Measurements from ENCODE around the gene CDCP1. TPM values are rescaled to one million over a fixed set of nuclear protein-coding genes. Genes with fewer than 3 reads are reported as not detected.

The CDCP1 gene
- total and polyA plus RNA-seq, 2 experiments from 2014 or later: 5.4 to 8.8 TPM

- H2AFZ ChIP-seq: 0 out of 2 replicates have a peak overlapping the region, but pooled peaks have one; percentile 17
- H3K4me1 ChIP-seq (ENCODE audit: insufficient read depth): peaks cover 51% of the 10 kb centered on the region
These were observed 11.2 kb downstream of the CDCP1 start for GRCh38 chr3:45134758-45135521.

GRCh38 chr3:45132568-45133211, 13.5 kb downstream of the CDCP1 start:
- H4K20me1 ChIP-seq (ENCODE audit: insufficient read depth): no peaks in the 10 kb centered on the region
- H3K4me2 ChIP-seq (ENCODE audit: unreplicated experiment): no peak overlapping the region
- peaks cover 31% of the 10 kb centered on the region for H3F3A ChIP-seq (ENCODE audit: insufficient read depth)
- H3K27ac ChIP-seq: no peak overlapping the region
- in situ Hi-C loops (cut with MboI): no loop called here
- H2AFZ ChIP-seq: no peak overlapping the region
- H3K9me2 ChIP-seq (ENCODE audit: insufficient read depth): no peaks in the 10 kb centered on the region
- TF ChIP-seq EZH2 (IDR thresholded peaks at IDR 0.05; ENCODE audit: insufficient read depth, poor library complexity, severe bottlenecking): no peak
- TF ChIP-seq EZH2phosphoT487 (IDR thresholded peaks at IDR 0.05; ENCODE audit: insufficient read depth, low read depth): no peak
- H3K9me3 ChIP-seq (ENCODE audit: low read depth): no peaks in the 10 kb centered on the region
- H3K4me1 ChIP-seq (ENCODE audit: insufficient read depth): peaks cover 35% of the 10 kb centered on the region
- no peaks in the 10 kb centered on the region for H3K27me3 ChIP-seq (replicated peaks; ENCODE audit: insufficient read depth)
- no peaks in the 10 kb centered on the region for H3K36me3 ChIP-seq (ENCODE audit: low read depth)
- no peak overlapping the region for H3K9ac ChIP-seq
- H3K79me2 ChIP-seq (ENCODE audit: insufficient read depth): peaks cover 11% of the 10 kb centered on the region; the same call in 1 of the 2 replicates
- DNase-seq: no peak
- H3K4me3 ChIP-seq: no peak overlapping the region
- WGBS, 2 experiments (ENCODE audit: low coverage in 1 of 2, low lambda C conversion rate in 2 of 2, missing lambda C conversion rate in 2 of 2): 64 to 67% methylated on average over 5 of the region's 5 CpGs

More at GRCh38 chr3:45134758-45135521, 11.2 kb downstream of the CDCP1 start:
- TF ChIP-seq EZH2phosphoT487 (IDR thresholded peaks at IDR 0.05; ENCODE audit: insufficient read depth, low read depth) (no peak), EZH2 (IDR thresholded peaks at IDR 0.05; ENCODE audit: insufficient read depth, poor library complexity, severe bottlenecking) (no peak)
- no peaks in the 10 kb centered on the region for H3K36me3 ChIP-seq (ENCODE audit: low read depth)
- peaks cover 11% of the 10 kb centered on the region; the same call in 1 of the 2 replicates for H3K79me2 ChIP-seq (ENCODE audit: insufficient read depth)
- no peaks in the 10 kb centered on the region for H3K9me3 ChIP-seq (ENCODE audit: low read depth)
- 76 to 77% methylated on average over 5 of the region's 5 CpGs for WGBS, 2 experiments (ENCODE audit: low coverage in 1 of 2, low lambda C conversion rate in 2 of 2, missing lambda C conversion rate in 2 of 2)
- H3F3A ChIP-seq (ENCODE audit: insufficient read depth): peaks cover 54% of the 10 kb centered on the region
- H3K27me3 ChIP-seq (replicated peaks; ENCODE audit: insufficient read depth): no peaks in the 10 kb centered on the region
- peak overlapping the region; percentile 35; the same call in 1 of the 2 replicates for H3K9ac ChIP-seq
- DNase-seq: peak; percentile 63
- no peaks in the 10 kb centered on the region for H3K9me2 ChIP-seq (ENCODE audit: insufficient read depth)
- H3K27ac ChIP-seq: peak overlapping the region; percentile 83
- peak overlapping the region; percentile 16 for H3K4me2 ChIP-seq (ENCODE audit: unreplicated experiment)
- in situ Hi-C loops (cut with MboI): no loop called here
- H3K4me3 ChIP-seq: no peak overlapping the region
- H4K20me1 ChIP-seq (ENCODE audit: insufficient read depth): no peaks in the 10 kb centered on the region

- Histone ChIP-seq H3K4me3 (no peak overlapping the region), H4K20me1 (ENCODE audit: insufficient read depth) (no peaks in the 10 kb centered on the region), H3K4me1 (ENCODE audit: insufficient read depth) (peaks cover 30% of the 10 kb centered on the region), H3K9me3 (ENCODE audit: low read depth) (no peaks in the 10 kb centered on the region), H2AFZ (no peak overlapping the region), H3F3A (ENCODE audit: insufficient read depth) (peaks cover 28% of the 10 kb centered on the region), H3K9me2 (ENCODE audit: insufficient read depth) (no peaks in the 10 kb centered on the region), H3K9ac (no peak overlapping the region), H3K36me3 (ENCODE audit: low read depth) (no peaks in the 10 kb centered on the region), H3K79me2 (ENCODE audit: insufficient read depth) (peaks cover 4% of the 10 kb centered on the region; the same call in 1 of the 2 replicates), H3K27me3 (replicated peaks; ENCODE audit: insufficient read depth) (no peaks in the 10 kb centered on the region), H3K4me2 (ENCODE audit: unreplicated experiment) (no peak overlapping the region), H3K27ac (no peak overlapping the region)
- in situ Hi-C loops (cut with MboI): no loop called here
- WGBS, 2 experiments (ENCODE audit: low coverage in 1 of 2, low lambda C conversion rate in 2 of 2, missing lambda C conversion rate in 2 of 2): 80 to 82% methylated on average over 2 of the region's 2 CpGs
- TF ChIP-seq EZH2 (IDR thresholded peaks at IDR 0.05; ENCODE audit: insufficient read depth, poor library complexity, severe bottlenecking) (no peak), EZH2phosphoT487 (IDR thresholded peaks at IDR 0.05; ENCODE audit: insufficient read depth, low read depth) (no peak)
- no peak for DNase-seq
These were observed 15.0 kb downstream of the CDCP1 start for GRCh38 chr3:45131201-45131600.

GRCh38 chr3:45130476-45130875, 15.7 kb downstream of the CDCP1 start:
- H3K9me2 ChIP-seq (ENCODE audit: insufficient read depth): no peaks in the 10 kb centered on the region
- H3K27me3 ChIP-seq (replicated peaks; ENCODE audit: insufficient read depth): no peaks in the 10 kb centered on the region
- 97 to 100% methylated on average over 3 of the region's 3 CpGs for WGBS, 2 experiments (ENCODE audit: low coverage in 1 of 2, low lambda C conversion rate in 2 of 2, missing lambda C conversion rate in 2 of 2)
- H2AFZ ChIP-seq: no peak overlapping the region
- in situ Hi-C loops (cut with MboI): no loop called here
- no peaks in the 10 kb centered on the region for H4K20me1 ChIP-seq (ENCODE audit: insufficient read depth)
- H3F3A ChIP-seq (ENCODE audit: insufficient read depth): peaks cover 24% of the 10 kb centered on the region; the same call in 1 of the 2 replicates
- peaks cover 4% of the 10 kb centered on the region; the same call in 1 of the 2 replicates for H3K79me2 ChIP-seq (ENCODE audit: insufficient read depth)
- H3K36me3 ChIP-seq (ENCODE audit: low read depth): no peaks in the 10 kb centered on the region
- H3K9me3 ChIP-seq (ENCODE audit: low read depth): no peaks in the 10 kb centered on the region
- H3K4me2 ChIP-seq (ENCODE audit: unreplicated experiment): no peak overlapping the region
- DNase-seq: no peak
- no peak overlapping the region for H3K27ac ChIP-seq
- TF ChIP-seq EZH2 (IDR thresholded peaks at IDR 0.05; ENCODE audit: insufficient read depth, poor library complexity, severe bottlenecking): no peak
- no peak for TF ChIP-seq EZH2phosphoT487 (IDR thresholded peaks at IDR 0.05; ENCODE audit: insufficient read depth, low read depth)
- peaks cover 28% of the 10 kb centered on the region for H3K4me1 ChIP-seq (ENCODE audit: insufficient read depth)
- H3K9ac ChIP-seq: no peak overlapping the region
- H3K4me3 ChIP-seq: no peak overlapping the region

Data from GM23248 (cell line).